ENCODE measurements around the gene S100A7A.
A peak's percentile ranks its signal among the peaks of the same experiment; 100 is the strongest.
"Not testable (repeated sequence)": the region's sequence is repeated elsewhere in the genome, so short reads cannot be mapped to it uniquely, and the experiment has no call there.

Gene S100A7A

GRCh38 chr1:153460551-153460950 is 44.2 kb downstream of the S100A7A start, which contains the start of gene S100A7:
Gene S100A7 (minus strand): TSS chr1:153460651. CDS start chr1:153459013, 1,638 bp downstream.
- DNase-seq (ENCODE audit: low read depth), result no peak

- not testable (repeated sequence) for DNase-seq (ENCODE audit: low read depth)
These were observed 46.4 kb downstream of the S100A7A start for GRCh38 chr1:153462741-153463140.

GRCh38 chr1:153465811-153466636 is 49.7 kb downstream of the S100A7A start:
- peak; percentile 13 for DNase-seq (ENCODE audit: low read depth)

GRCh38 chr1:153466908-153467307 is 50.6 kb downstream of the S100A7A start:
- DNase-seq (ENCODE audit: low read depth), result no peak

GRCh38 chr1:153470707-153471106 is 54.4 kb downstream of the S100A7A start:
- no peak for DNase-seq (ENCODE audit: low read depth)

All from T-helper 22 cell (primary cell).